GM19328 (cell line): ENCODE results near the gene TSEN15.

Source experiments
- ATAC-seq: cut with Tn5 transposase; IDR thresholded peaks from one replicate; pipeline ENCODE4 v1.9.1; 2021; ENCODE audit warnings: mild to moderate bottlenecking, moderate library complexity; ENCODE audit not compliant: unreplicated experiment

The TSEN15 gene

DNA sequence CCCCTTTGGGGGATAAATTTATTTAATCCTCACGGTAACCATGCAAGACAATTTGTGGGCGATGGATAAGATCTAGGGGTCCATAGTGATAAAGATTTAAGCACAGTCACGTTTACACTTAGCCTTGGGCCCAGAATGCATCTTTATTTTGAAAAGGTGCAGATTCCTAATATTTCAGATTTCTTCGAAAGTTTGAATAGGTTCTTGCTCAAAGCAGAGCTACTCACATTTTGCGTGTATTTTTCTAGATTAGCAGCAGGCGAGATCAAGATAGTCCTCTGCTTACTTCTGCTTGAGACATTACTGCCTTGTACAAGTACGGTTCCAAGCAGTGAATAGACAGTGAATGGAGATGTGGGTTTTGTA lies 647 bp downstream of the TSEN15 start:
- ATAC-seq, result no peak

DNA sequence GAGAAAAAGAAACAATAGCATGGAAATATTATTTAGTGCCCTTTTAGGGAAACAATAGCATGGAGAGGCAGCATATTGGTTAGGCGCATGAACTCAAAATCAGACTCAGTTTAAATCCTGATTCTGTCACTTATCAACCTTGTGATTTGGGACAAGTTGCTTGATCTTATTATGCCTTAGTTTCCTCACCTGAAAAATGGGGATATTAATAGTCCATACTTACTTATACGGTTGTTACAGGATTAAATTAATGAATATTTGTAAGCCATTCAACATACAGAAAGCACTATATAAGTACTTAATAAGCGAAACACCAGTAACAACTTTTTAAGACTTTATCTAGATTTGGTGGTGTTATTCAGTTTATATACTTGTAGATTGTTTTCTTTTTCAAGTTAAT lies 1.2 kb downstream of the TSEN15 start:
- no peak for ATAC-seq

DNA sequence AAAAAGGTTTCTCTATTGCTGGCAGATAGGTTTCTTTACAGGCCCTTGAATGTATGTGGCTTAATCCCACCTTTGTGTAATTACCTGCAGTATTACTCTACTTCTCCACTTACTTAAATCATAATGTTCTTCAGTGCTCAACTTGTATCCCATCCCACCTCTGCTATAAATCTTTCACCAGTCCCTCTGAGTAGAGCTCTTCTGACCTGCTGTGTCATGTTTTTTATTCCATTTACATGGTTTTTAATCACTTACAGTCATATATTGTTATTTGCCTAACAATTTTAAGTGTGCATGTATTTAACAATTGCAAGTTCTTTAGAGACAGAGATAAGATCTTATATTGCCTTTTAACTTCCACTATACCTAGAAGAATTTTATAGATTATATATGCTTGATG lies 2.4 kb downstream of the TSEN15 start:
- no peak for ATAC-seq

- ATAC-seq, result no peak
Observed at GRCh38 chr1:184056921-184057555, 5.5 kb downstream of the TSEN15 start.

DNA sequence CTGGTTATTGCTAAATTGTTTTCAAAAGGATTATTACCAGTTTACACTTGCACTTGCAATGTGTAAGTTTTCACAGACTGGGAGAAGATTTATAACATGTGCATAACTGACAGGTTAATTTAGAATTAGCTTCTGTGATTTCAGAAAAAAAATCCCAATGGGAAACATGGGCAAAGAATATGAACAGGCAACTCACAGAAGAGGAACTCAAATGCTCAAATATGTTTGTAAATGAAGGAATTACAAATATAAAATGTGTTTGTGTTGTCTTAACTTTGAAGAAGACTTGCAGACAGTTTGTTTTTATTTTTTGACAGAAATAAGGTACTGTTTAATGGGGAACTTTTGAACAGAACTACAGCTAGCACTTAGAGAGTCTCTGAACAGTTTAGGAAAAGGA lies 8.4 kb downstream of the TSEN15 start:
- ATAC-seq, result no peak

DNA sequence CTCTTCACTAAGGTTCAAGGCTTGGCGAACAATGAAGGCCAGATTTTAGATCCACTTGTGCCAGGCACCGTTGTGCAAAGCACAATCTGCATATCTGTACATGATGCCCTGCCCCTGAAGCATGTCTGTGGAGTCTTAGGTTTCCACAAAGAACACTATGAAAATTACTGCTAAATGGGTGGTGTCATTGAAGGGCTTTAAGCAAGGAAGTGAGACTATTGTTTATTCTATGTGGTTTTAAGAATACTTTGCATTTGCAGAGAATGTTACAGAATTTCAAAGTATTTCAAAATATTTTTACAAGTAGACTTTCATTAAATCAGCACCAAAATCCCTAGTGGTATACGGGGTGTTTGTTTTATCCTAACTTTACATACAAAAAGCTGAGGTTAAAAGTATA lies 8.8 kb downstream of the TSEN15 start:
- ATAC-seq, result no peak

- no peak for ATAC-seq
Observed at GRCh38 chr1:184061396-184062003, 10.0 kb downstream of the TSEN15 start.

DNA sequence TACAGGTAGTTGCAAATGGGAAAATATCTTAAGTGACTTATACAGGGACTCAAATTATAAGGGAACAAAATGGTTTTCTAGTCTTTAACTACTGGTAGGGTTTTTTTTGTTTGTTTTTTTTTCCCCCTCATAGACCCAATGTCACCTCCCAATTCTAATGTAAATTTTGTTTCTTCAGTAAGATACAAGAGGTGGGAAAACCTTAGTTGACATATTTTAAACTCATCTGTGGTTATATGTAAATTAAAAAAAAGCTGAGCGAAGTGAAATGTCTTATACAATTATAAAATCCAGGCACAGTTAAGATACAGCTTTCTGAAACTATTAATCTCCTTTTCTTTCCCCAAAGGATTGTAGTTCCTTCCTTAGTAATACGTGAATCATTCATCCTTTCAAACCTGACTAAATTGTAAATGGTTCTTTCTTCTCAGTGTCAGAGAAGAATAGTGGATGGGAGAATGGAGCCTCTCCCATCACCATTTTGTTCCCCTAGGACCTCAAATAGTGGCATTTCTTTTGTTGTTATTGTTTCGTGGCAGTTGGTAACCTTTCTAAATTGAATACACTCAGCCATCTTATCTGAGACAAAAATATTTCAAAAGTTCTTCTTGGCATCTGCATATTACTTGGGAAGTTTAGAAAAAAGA lies 11.2 kb downstream of the TSEN15 start:
- no peak for ATAC-seq

- no peak for ATAC-seq
Observed at GRCh38 chr1:184065559-184065958, 14.0 kb downstream of the TSEN15 start.

GRCh38 chr1:184068354-184068753 lies 16.8 kb downstream of the TSEN15 start:
- no peak for ATAC-seq

GRCh38 chr1:184069675-184070074 lies 18.1 kb downstream of the TSEN15 start:
- ATAC-seq, result no peak

- ATAC-seq, result no peak
Observed at GRCh38 chr1:184072376-184072775, 20.8 kb downstream of the TSEN15 start.

- no peak for ATAC-seq
Observed at GRCh38 chr1:184074383-184074782, 22.9 kb downstream of the TSEN15 start.

GRCh38 chr1:184075055-184076029 lies 23.8 kb downstream of the TSEN15 start:
- ATAC-seq, result no peak

DNA sequence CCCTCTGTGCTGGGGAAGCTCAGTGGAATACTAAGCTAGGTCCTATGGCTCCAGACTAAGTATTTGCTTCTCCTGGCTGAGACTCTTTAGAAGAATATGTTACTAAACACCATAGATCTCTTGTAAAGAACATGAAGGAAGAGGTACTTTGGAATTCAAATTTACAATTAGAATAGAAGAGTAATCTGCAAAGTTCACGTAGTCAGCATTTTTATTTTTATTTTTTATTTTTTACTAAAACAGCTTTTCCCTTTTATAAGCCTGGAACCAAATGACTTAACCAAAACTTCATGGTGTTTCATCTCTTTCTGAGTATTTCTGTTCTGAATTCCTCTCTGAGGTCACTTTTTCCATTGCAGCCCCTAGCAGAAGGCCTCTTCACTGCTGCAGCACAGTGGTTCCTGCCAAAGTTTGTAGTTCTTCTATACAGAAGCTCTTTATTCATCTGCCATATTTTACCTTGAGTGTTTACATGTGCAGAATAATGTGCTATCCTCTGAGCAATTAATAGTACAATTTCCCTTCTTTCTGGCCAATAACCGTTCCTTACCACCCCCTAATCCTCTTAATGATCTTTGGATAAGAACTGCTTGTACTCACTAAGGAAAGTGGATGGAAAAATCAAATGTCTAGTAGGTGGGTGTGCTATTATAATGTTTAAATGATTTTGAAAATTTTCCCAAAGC lies 27.2 kb downstream of the TSEN15 start:
- ATAC-seq, result no peak

- ATAC-seq, result no peak
Observed at GRCh38 chr1:184080309-184080708, 28.8 kb downstream of the TSEN15 start.

GRCh38 chr1:184082541-184083415 lies 31.2 kb downstream of the TSEN15 start:
- ATAC-seq, result no peak

GRCh38 chr1:184085667-184086066 lies 34.1 kb downstream of the TSEN15 start:
- ATAC-seq, result no peak

GRCh38 chr1:184088037-184088436 lies 36.5 kb downstream of the TSEN15 start:
- ATAC-seq, result no peak

DNA sequence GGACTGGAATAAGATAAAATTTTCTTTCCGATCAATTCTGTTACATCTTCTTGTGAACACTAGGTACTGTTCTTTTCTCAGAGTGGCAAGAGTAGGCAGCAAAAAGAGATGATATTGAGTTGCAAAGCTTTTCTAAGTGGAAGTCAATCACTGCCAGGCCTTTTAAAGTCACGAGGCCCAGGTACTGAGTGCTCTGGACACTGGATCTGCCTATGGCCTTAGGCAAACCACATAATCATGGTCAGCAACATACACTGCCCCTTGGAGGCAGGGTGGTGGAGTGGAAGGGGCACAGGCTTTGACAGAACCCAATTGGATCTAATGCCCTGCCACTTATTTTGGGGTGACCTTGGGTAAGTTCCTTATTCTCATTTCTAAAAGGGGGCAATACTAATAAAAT lies 41.5 kb downstream of the TSEN15 start:
- no peak for ATAC-seq
